IMR-90 (cell line): ENCODE results near the gene TAPBP. TPM values are rescaled to one million over a fixed set of nuclear protein-coding genes. Genes with fewer than 3 reads are reported as not detected.

Experiments
- ATAC-seq: fragments of 200-7000 bp; cut with Tn5 transposase; 2 replicates; pipeline ENCODE4 v1.9.1; 2020; ENCODE audit warnings: low read depth, mild to moderate bottlenecking, moderate library complexity
- BruUV-seq: library from RNA; stranded (reverse); fragments of 400-500 nt; replicated peaks from 2 replicates; lab custom pipeline; 2021; lab: Mats Ljungman, UMichigan
- CTCF ChIA-PET: fragments of 300-600 bp; formaldehyde crosslinking; extraction: SDS; loops from one replicate; lab custom pipeline; 2021; ENCODE audit warnings: antibody characterized with exemption; lab: Yijun Ruan, JAX
- POLR2A ChIA-PET: fragments of 300-600 bp; sonication (Branson Sonifier 250); formaldehyde crosslinking; loops from one replicate; lab custom pipeline; 2022; ENCODE audit warnings: antibody characterized with exemption; ENCODE audit not compliant: unreplicated experiment; lab: Charles Lee
- DNase-seq: peaks from one replicate; pipeline ENCODE4 v3.0.0; 2013
- H2AFZ ChIP-seq: replicated peaks from 2 replicates; pipeline ENCODE3; 2013; ENCODE audit warnings: low read length, mild to moderate bottlenecking; ENCODE audit not compliant: poor library complexity
- H2AK5ac ChIP-seq: 2 replicates; pipeline ENCODE4 v1.6.1; 2013; ENCODE audit warnings: low read depth, low read length, inconsistent platforms
- H2AK9ac ChIP-seq: replicated peaks from 2 replicates; pipeline ENCODE3; 2013; ENCODE audit warnings: mild to moderate bottlenecking, low read depth, low read length, moderate library complexity; ENCODE audit not compliant: poor library complexity
- H2BK120ac ChIP-seq: 2 replicates; pipeline ENCODE4 v1.6.1; 2013; ENCODE audit warnings: low read depth, low read length, inconsistent platforms
- H2BK15ac ChIP-seq: 3 replicates; pipeline ENCODE4 v1.6.1; 2013; ENCODE audit warnings: low read depth, low read length, inconsistent platforms
- H2BK20ac ChIP-seq: 2 replicates; pipeline ENCODE4 v1.6.1; 2013; ENCODE audit warnings: low read depth, mild to moderate bottlenecking, inconsistent platforms, low read length, moderate library complexity
- H2BK5ac ChIP-seq: 2 replicates; pipeline ENCODE4 v1.6.1; 2013; ENCODE audit warnings: mild to moderate bottlenecking, low read depth, low read length, inconsistent platforms; ENCODE audit not compliant: poor library complexity, severe bottlenecking
- H3K14ac ChIP-seq: replicated peaks from 2 replicates; pipeline ENCODE4 v1.6.1; 2013; ENCODE audit warnings: low read depth, low read length, inconsistent platforms
- H3K18ac ChIP-seq: 2 replicates; pipeline ENCODE4 v1.6.1; 2013; ENCODE audit warnings: low read depth, low read length, control low read depth
- H3K23ac ChIP-seq: 2 replicates; pipeline ENCODE4 v1.6.1; 2013; ENCODE audit warnings: low read depth, low read length, inconsistent platforms
- H3K27ac ChIP-seq: 2 replicates; pipeline ENCODE4 v1.5.1; 2013; ENCODE audit warnings: mild to moderate bottlenecking, control low read depth, low read length; ENCODE audit not compliant: insufficient read depth
- H3K27me3 ChIP-seq: 2 replicates; pipeline ENCODE4 v1.6.1; 2013; ENCODE audit warnings: low read length; ENCODE audit not compliant: control insufficient read depth, insufficient read depth
- H3K36me3 ChIP-seq: 2 replicates; pipeline ENCODE4 v1.6.1; 2013; ENCODE audit warnings: low read length, mixed read lengths; ENCODE audit not compliant: control insufficient read depth, insufficient read depth
- H3K4ac ChIP-seq: 2 replicates; pipeline ENCODE4 v1.6.1; 2013; ENCODE audit warnings: low read depth, low read length, inconsistent platforms
- H3K4me1 ChIP-seq: 2 replicates; pipeline ENCODE4 v1.6.1; 2013; ENCODE audit warnings: low read length, mixed read lengths; ENCODE audit not compliant: control insufficient read depth, insufficient read depth
- H3K4me2 ChIP-seq: 2 replicates; pipeline ENCODE4 v1.6.1; 2013; ENCODE audit warnings: low read depth, mild to moderate bottlenecking, control low read depth, low read length, moderate library complexity
- H3K4me3 ChIP-seq: 2 replicates; pipeline ENCODE4 v1.5.1; 2013; ENCODE audit warnings: low read depth, mild to moderate bottlenecking, control low read depth, low read length, moderate library complexity; ENCODE audit not compliant: insufficient read depth
- H3K56ac ChIP-seq: 2 replicates; pipeline ENCODE4 v1.6.1; 2013; ENCODE audit warnings: low read length, inconsistent platforms; ENCODE audit not compliant: insufficient read depth; ENCODE audit errors: extremely low read depth
- H3K79me1 ChIP-seq, 2 experiments: 2 replicates each; pipeline ENCODE4 v1.6.1; 2013; ENCODE audit warnings: low read length in 2 of 2, inconsistent platforms in 1 of 2, low read depth in 1 of 2
- H3K9ac ChIP-seq: 2 replicates; pipeline ENCODE4 v1.6.1; 2013; ENCODE audit warnings: low read depth, low read length, control low read depth
- H3K9me1 ChIP-seq: 2 replicates; pipeline ENCODE4 v1.6.1; 2013; ENCODE audit warnings: low read length, inconsistent platforms; ENCODE audit not compliant: insufficient read depth
- H3K9me3 ChIP-seq: 2 replicates; pipeline ENCODE4 v1.6.1; 2013; ENCODE audit warnings: low read length; ENCODE audit not compliant: control insufficient read depth, insufficient read depth
- H4K20me1 ChIP-seq: 2 replicates; pipeline ENCODE4 v1.6.1; 2013; ENCODE audit warnings: low read length, inconsistent platforms; ENCODE audit not compliant: insufficient read depth
- H4K5ac ChIP-seq: 2 replicates; pipeline ENCODE4 v1.6.1; 2013; ENCODE audit warnings: mild to moderate bottlenecking, low read depth, low read length, control low read depth
- H4K8ac ChIP-seq, 2 experiments: 2 replicates each; pipeline ENCODE4 v1.6.1; 2013; ENCODE audit warnings: low read depth in 2 of 2, low read length in 2 of 2, control low read depth in 1 of 2, inconsistent platforms in 1 of 2
- H4K91ac ChIP-seq: 2 replicates; pipeline ENCODE4 v1.6.1; 2013; ENCODE audit warnings: low read depth, low read length, inconsistent platforms; ENCODE audit not compliant: insufficient read depth
- BHLHE40 ChIP-seq: fragments of 150-350 bp; IDR thresholded peaks from 2 replicates; pipeline ENCODE4 v1.6.1; 2016; ENCODE audit warnings: mild to moderate bottlenecking, low read depth, low read length
- CEBPB ChIP-seq: IDR thresholded peaks from 2 replicates; pipeline ENCODE4 v1.6.1; 2012; ENCODE audit warnings: low read depth, low read length, improper control_type of control experiment
- MAZ ChIP-seq: IDR thresholded peaks from 2 replicates; pipeline ENCODE4 v1.6.1; 2012; ENCODE audit warnings: low read depth, mild to moderate bottlenecking, low read length, improper control_type of control experiment, moderate library complexity, borderline replicate concordance
- POLR2A ChIP-seq: IDR thresholded peaks from 2 replicates; pipeline ENCODE4 v1.6.1; 2012; ENCODE audit warnings: mild to moderate bottlenecking, low read depth, low read length
- RCOR1 ChIP-seq: IDR thresholded peaks from 2 replicates; pipeline ENCODE4 v1.6.1; 2012; ENCODE audit warnings: mild to moderate bottlenecking, low read length, improper control_type of control experiment; ENCODE audit not compliant: insufficient replicate concordance
- WGBS, 2 experiments: methylation state at CpG; one replicate each; pipeline versions ENCODE4 v1.1.5 to v1.1.7; 2013; ENCODE audit warnings: missing lambda C conversion rate in 2 of 2; ENCODE audit not compliant: insufficient read length in 1 of 2; ENCODE audit errors: extremely low coverage in 2 of 2; 5-methylcytosine and 5-hydroxymethylcytosine counted together
- dilution Hi-C: fragments of 300-500 bp; cut with HindIII; formaldehyde crosslinking; loops from one replicate; pipeline ENCODE4 v1.14.3; 2018; ENCODE audit warnings: low sequenced_read_pairs; ENCODE audit not compliant: unreplicated experiment
- in situ Hi-C: fragments of 300-500 bp; cut with MboI; formaldehyde crosslinking; loops from 3 replicates; pipeline ENCODE4 v1.14.3; 2019; ENCODE audit warnings: low sequenced_read_pairs, inconsistent platforms, mixed read lengths
- intact Hi-C: fragments of 100-400 bp; cut with micrococcal nuclease; formaldehyde crosslinking; loops from 2 replicates; pipeline ENCODE4 v1.10.0; 2022
- polyA plus RNA-seq, 3 experiments: library from polyadenylated mRNA; depleted of rRNA; stranded (reverse); fragments of >200 nt; gene quantifications; 2 replicates each; pipeline ENCODE4 v1.2.3, GENCODE V29; 2012; ENCODE audit warnings: low replicate concordance in 1 of 3
- total RNA-seq: library from RNA; depleted of rRNA; stranded (reverse); fragments of >200 nt; gene quantifications from 2 replicates; pipeline ENCODE4 v1.2.3, GENCODE V29; 2012

The TAPBP gene
- total and polyA plus RNA-seq, 2 of the 4 experiments (the other 2 are of a cell fraction) = 13.1 to 63.3 TPM

DNA sequence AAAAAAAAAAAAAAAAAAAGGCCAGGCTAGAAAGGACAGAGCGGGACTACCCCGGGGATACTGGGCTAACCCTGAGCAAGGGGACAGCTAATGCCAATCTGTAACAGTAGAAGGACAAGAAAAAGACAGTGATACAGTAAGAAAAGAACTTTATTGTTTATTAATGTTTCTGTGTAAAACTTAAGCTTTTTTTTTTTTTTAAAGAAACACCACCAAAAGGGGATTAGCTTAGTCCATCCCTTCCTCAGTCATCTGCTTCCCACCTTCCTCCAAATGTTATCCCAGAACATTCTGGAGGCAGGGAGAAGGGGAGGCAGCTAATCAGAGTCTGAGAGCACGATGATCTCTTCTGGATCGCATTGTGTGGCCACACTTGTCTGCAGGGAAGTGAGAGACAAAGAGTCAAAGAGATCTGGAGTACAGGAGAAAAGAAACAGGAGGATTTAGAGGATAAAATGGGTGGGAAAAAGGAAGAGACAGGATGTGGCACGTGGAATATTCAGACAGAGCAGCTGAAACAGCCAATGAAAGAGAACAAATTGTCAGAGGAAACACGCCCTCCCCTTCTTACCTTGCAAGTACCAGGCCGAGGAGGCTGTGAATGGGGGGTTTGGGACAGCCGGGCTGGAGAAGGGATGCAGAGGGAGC is 4.7 kb upstream of the TAPBP start (continued):
- no peak for TF ChIP-seq RCOR1

DNA sequence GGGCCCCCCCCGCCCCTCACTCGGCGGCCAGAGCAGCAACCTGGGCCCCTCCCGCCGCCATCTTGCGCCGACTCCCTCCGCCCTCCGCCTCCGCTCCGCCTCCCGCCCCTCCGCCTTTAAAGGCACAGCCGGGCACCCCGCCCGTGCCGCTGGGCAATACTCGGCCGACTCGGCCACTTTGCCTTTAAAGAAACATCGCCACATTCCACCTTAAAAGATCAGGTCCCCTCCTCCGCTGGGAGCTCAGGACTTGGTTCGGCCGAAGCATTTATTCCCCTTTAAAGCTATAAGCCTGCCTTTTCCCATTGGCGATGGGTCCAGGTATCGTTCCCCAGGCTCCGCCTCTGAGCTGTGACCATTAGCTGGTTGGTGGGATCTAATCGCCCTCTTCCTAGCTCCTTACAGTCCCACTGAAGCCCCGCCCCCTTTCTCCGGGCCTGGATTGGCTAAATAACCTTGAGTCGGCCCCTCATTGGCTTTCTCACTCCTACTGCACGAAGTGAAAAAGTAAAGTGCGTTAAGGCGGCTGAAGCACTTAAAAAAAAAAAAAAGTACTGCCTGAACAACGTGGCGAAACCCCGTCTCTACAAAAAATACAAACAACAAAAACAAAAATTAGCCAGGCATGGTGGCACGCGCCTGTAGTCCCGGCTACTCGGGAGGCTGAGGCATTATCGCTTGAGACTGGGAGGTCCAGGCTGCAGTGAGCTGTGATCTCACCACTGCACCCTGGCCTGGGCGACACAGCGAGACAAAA is 4.0 kb upstream of the TAPBP start, which contains the start of gene ZBTB22:
ZBTB22 (minus strand) TSS at position 76 of the 757 bp plus-strand sequence. CDS start 828 bp downstream, outside the sequence.
- Histone ChIP-seq H3K4ac (peak within 1 kb of the TSS; percentile 85), H2BK15ac (peak within 1 kb of the TSS; percentile 30; the same call in 1 of the 3 replicates), H4K5ac (peak within 1 kb of the TSS; percentile 29), H2BK20ac (0 out of 2 replicates have a peak within 1 kb of the TSS, but pooled peaks have one; percentile 33), H3K4me3 (peak within 1 kb of the TSS; percentile 55), H3K23ac (peak within 1 kb of the TSS; percentile 71; the same call in 1 of the 2 replicates), H3K27ac (peak within 1 kb of the TSS; percentile 98), H4K91ac (peak within 1 kb of the TSS; percentile 7), H4K20me1 (peaks cover 10% of the 10 kb centered on the region), H2AK5ac (peak within 1 kb of the TSS; percentile 81; the same call in 1 of the 2 replicates), H3K56ac (0 out of 2 replicates have a peak within 1 kb of the TSS, but pooled peaks have one; percentile 26), H3K9ac (peak within 1 kb of the TSS; percentile 50), H2BK120ac (peak within 1 kb of the TSS; percentile 76; the same call in 1 of the 2 replicates), H3K27me3 (no peaks in the 10 kb centered on the region), H3K4me1 (peaks cover 35% of the 10 kb centered on the region), H3K18ac (peak within 1 kb of the TSS; percentile 8; the same call in 1 of the 2 replicates), H4K8ac (peak within 1 kb of the TSS; percentile 40 to 69; a peak in 3 of 4 replicates), H3K14ac (peak within 1 kb of the TSS; percentile 65), H2BK5ac (peak within 1 kb of the TSS; percentile 97), H3K9me3 (no peaks in the 10 kb centered on the region), H3K36me3 (peaks cover 28% of the 10 kb centered on the region), H2AK9ac (peak within 1 kb of the TSS; percentile 59), H2AFZ (peak within 1 kb of the TSS; percentile 85), H3K4me2 (peak within 1 kb of the TSS; percentile 70), H3K9me1 (peaks cover 22% of the 10 kb centered on the region), H3K79me1 (peaks cover 36 to 81% of the 10 kb centered on the region in 2 experiments)
- in situ Hi-C loops (no loop called here), dilution Hi-C loops (no loop called here), intact Hi-C loops (no loop called here)
- ATAC-seq (peak; percentile 74), DNase-seq (peak; percentile 99)
- no TSS peak for BruUV-seq
- ChIA-PET POLR2A (interaction anchor here (0.7 to 1.5 kb wide), 3 partner anchors 29 to 105 kb away, joined by 3 to 7 read pairs (median 6); partner anchors contain the start of genes PFDN6 and WDR46), CTCF (no interaction called here)
- WGBS, 2 experiments = 3% methylated on average over 12 of the region's 44 CpGs; no CpG with 5 or more reads in 1 of the 2 experiments
- TF ChIP-seq CEBPB = no peak
- peak; percentile 95 for TF ChIP-seq MAZ
- TF ChIP-seq POLR2A = peak; percentile 53; the same call in 1 of the 2 replicates
- TF ChIP-seq BHLHE40 = peak; percentile 63
